Measurements from ENCODE around the gene SLC10A7.

The SLC10A7 gene

GRCh38 chr4:146407257-146407656 lies 114.5 kb downstream of the SLC10A7 start:
- no peak for DNase-seq (ENCODE audit: low read depth)
- no peak for TF ChIP-seq CTCF (IDR thresholded peaks at IDR 0.05; ENCODE audit: low read depth, low read length, missing control alignments)
- H3K4me3 ChIP-seq (ENCODE audit: low read depth, low read length): no peak overlapping the region

GRCh38 chr4:146401274-146401673 lies 120.5 kb downstream of the SLC10A7 start:
- no peak for DNase-seq (ENCODE audit: low read depth)
- H3K4me3 ChIP-seq (ENCODE audit: low read depth, low read length): no peak overlapping the region
- TF ChIP-seq CTCF (IDR thresholded peaks at IDR 0.05; ENCODE audit: low read depth, low read length, missing control alignments): no peak

GRCh38 chr4:146398896-146399445 lies 122.8 kb downstream of the SLC10A7 start:
- no peak for DNase-seq (ENCODE audit: low read depth)
- no peak for TF ChIP-seq CTCF (IDR thresholded peaks at IDR 0.05; ENCODE audit: low read depth, low read length, missing control alignments)

GRCh38 chr4:146398404-146398803 lies 123.3 kb downstream of the SLC10A7 start:
- no peak overlapping the region for H3K4me3 ChIP-seq (ENCODE audit: low read depth, low read length)
- no peak for DNase-seq (ENCODE audit: low read depth)
- TF ChIP-seq CTCF (IDR thresholded peaks at IDR 0.05; ENCODE audit: low read depth, low read length, missing control alignments): no peak

More at GRCh38 chr4:146398896-146399445, 122.8 kb downstream of the SLC10A7 start:
- no peak overlapping the region for H3K4me3 ChIP-seq (ENCODE audit: low read depth, low read length)

GRCh38 chr4:146389561-146389960 lies 132.2 kb downstream of the SLC10A7 start:
- no peak overlapping the region for H3K4me3 ChIP-seq (ENCODE audit: low read depth, low read length)
- TF ChIP-seq CTCF (IDR thresholded peaks at IDR 0.05; ENCODE audit: low read depth, low read length, missing control alignments): no peak
- DNase-seq (ENCODE audit: low read depth): no peak

- no peak for DNase-seq (ENCODE audit: low read depth)
- H3K4me3 ChIP-seq (ENCODE audit: low read depth, low read length): no peak overlapping the region
- TF ChIP-seq CTCF (IDR thresholded peaks at IDR 0.05; ENCODE audit: low read depth, low read length, missing control alignments): no peak
These were observed 139.5 kb downstream of the SLC10A7 start for GRCh38 chr4:146382194-146382593.

GRCh38 chr4:146381263-146381872 lies 140.4 kb downstream of the SLC10A7 start:
- DNase-seq (ENCODE audit: low read depth): no peak
- TF ChIP-seq CTCF (IDR thresholded peaks at IDR 0.05; ENCODE audit: low read depth, low read length, missing control alignments): no peak
- no peak overlapping the region for H3K4me3 ChIP-seq (ENCODE audit: low read depth, low read length)
